ENCODE results near the gene HLTF. TPM values are rescaled to one million over a fixed set of nuclear protein-coding genes. Genes with fewer than 3 reads are reported as not detected.
"Not testable (repeated sequence)": the region's sequence is repeated elsewhere in the genome, so short reads cannot be mapped to it uniquely, and the experiment has no call there.

HLTF gene
- polyA plus RNA-seq, 5 donors: 37.2 to 72.0 (median 55.3) TPM

- DNase-seq: peak; percentile 81 to 86
Measured at GRCh38 chr3:148991219-148992026, 94.9 kb downstream of the HLTF start, which contains the start of gene GYG1. Gene GYG1, plus strand, starts transcription at chr3:148991540. Its CDS starts 101 bp downstream, at chr3:148991641.

- DNase-seq: no peak
Measured at GRCh38 chr3:148990236-148990635, 96.1 kb downstream of the HLTF start.

GRCh38 chr3:148987551-148987950, 98.8 kb downstream of the HLTF start:
- DNase-seq: not testable (repeated sequence)

GRCh38 chr3:148981273-148981672, 105.1 kb downstream of the HLTF start:
- DNase-seq: no peak

Other genes with a start within 250 kb of the HLTF start
- under 1 TPM; 0.32 to 0.52 (median 0.36) TPM for gene CPA3, start 221.2 kb downstream of the HLTF start, polyA plus RNA-seq (ENCODE audit: insufficient read depth in 1 of 5, insufficient read length in 5 of 5, low replicate concordance in 1 of 5)
- 100 to 1,000 TPM; 149 to 182 (median 169) TPM for gene GYG1, start 95.0 kb downstream of the HLTF start, polyA plus RNA-seq (ENCODE audit: insufficient read depth in 1 of 5, insufficient read length in 5 of 5, low replicate concordance in 1 of 5)
- gene HPS3, start 43.1 kb upstream of the HLTF start, polyA plus RNA-seq (ENCODE audit: insufficient read depth in 1 of 5, insufficient read length in 5 of 5, low replicate concordance in 1 of 5): 10 to 100 TPM; 29.5 to 47.3 (median 39.3) TPM
- gene CP, start 135.3 kb upstream of the HLTF start, polyA plus RNA-seq (ENCODE audit: insufficient read depth in 1 of 5, insufficient read length in 5 of 5, low replicate concordance in 1 of 5): 10 to 100 TPM in 2 of 5 donors, 1 to 10 TPM in 3; 4.3 to 19.0 (median 7.3) TPM
- gene TM4SF18, start 247.1 kb upstream of the HLTF start, polyA plus RNA-seq (ENCODE audit: insufficient read depth in 1 of 5, insufficient read length in 5 of 5, low replicate concordance in 1 of 5): 10 to 100 TPM in 4 of 5 donors, 1 to 10 TPM in 1; 8.7 to 16.1 (median 11.7) TPM

Measured in right lung (tissue), 5 donors.